H9 (cell line): ENCODE results near the gene HTR1B. TPM values are rescaled to one million over a fixed set of nuclear protein-coding genes. Genes with fewer than 3 reads are reported as not detected.

Source experiments
- DNase-seq: peaks from one replicate; pipeline ENCODE4 v3.0.0-alpha.2; 2017
- H2AFZ ChIP-seq: one replicate; pipeline ENCODE4 v1.6.1; 2013; ENCODE audit warnings: mild to moderate bottlenecking, low read length, control low read depth, moderate library complexity
- H2AK5ac ChIP-seq: 2 replicates; pipeline ENCODE4 v1.6.1; 2013; ENCODE audit warnings: low read length, control low read depth, mixed read lengths; ENCODE audit not compliant: insufficient read length
- H2BK120ac ChIP-seq: one replicate; pipeline ENCODE4 v1.6.1; 2013; ENCODE audit warnings: low read depth, mild to moderate bottlenecking, low read length, control low read depth, inconsistent platforms; ENCODE audit not compliant: poor library complexity, severe bottlenecking
- H2BK12ac ChIP-seq: 2 replicates; pipeline ENCODE4 v1.6.1; 2013; ENCODE audit warnings: low read length, control low read depth, mixed read lengths, low read depth; ENCODE audit not compliant: insufficient read length
- H2BK15ac ChIP-seq: 2 replicates; pipeline ENCODE4 v1.6.1; 2013; ENCODE audit warnings: low read depth, low read length, control low read depth
- H2BK20ac ChIP-seq: one replicate; pipeline ENCODE4 v1.6.1; 2013; ENCODE audit warnings: low read depth, mild to moderate bottlenecking, low read length, control low read depth, inconsistent platforms; ENCODE audit not compliant: poor library complexity, severe bottlenecking
- H2BK5ac ChIP-seq: 2 replicates; pipeline ENCODE4 v1.6.1; 2013; ENCODE audit warnings: low read length, control low read depth, mixed read lengths; ENCODE audit not compliant: insufficient read length
- H3K14ac ChIP-seq: 2 replicates; pipeline ENCODE4 v1.6.1; 2013; ENCODE audit warnings: low read length, control low read depth; ENCODE audit not compliant: insufficient read depth
- H3K18ac ChIP-seq: 2 replicates; pipeline ENCODE4 v1.6.1; 2013; ENCODE audit warnings: low read depth, mild to moderate bottlenecking, mixed read lengths, low read length, control low read depth; ENCODE audit not compliant: insufficient read length
- H3K23ac ChIP-seq: 2 replicates; pipeline ENCODE4 v1.6.1; 2013; ENCODE audit warnings: low read length, control low read depth, mixed read lengths, low read depth; ENCODE audit not compliant: insufficient read length
- H3K23me2 ChIP-seq: 2 replicates; pipeline ENCODE4 v1.6.1; 2013; ENCODE audit warnings: low read depth, mild to moderate bottlenecking, mixed read lengths, low read length, control low read depth; ENCODE audit not compliant: insufficient read length, poor library complexity, severe bottlenecking
- H3K27ac ChIP-seq: 2 replicates; pipeline ENCODE4 v1.5.1; 2013; ENCODE audit warnings: low read length, control low read depth, mixed read lengths, low read depth; ENCODE audit not compliant: insufficient read length
- H3K27me3 ChIP-seq: 2 replicates; pipeline ENCODE4 v1.6.1; 2013; ENCODE audit warnings: low read length, control low read depth, inconsistent platforms; ENCODE audit not compliant: insufficient read depth
- H3K4ac ChIP-seq: 2 replicates; pipeline ENCODE4 v1.6.1; 2013; ENCODE audit warnings: low read depth, mild to moderate bottlenecking, control low read depth, inconsistent platforms, low read length, moderate library complexity
- H3K4me1 ChIP-seq: 2 replicates; pipeline ENCODE4 v1.6.1; 2013; ENCODE audit warnings: low read length, control low read depth, inconsistent platforms; ENCODE audit not compliant: insufficient read depth
- H3K4me2 ChIP-seq: 2 replicates; pipeline ENCODE4 v1.6.1; 2013; ENCODE audit warnings: low read length, control low read depth, mixed read lengths; ENCODE audit not compliant: insufficient read length, insufficient read depth
- H3K56ac ChIP-seq: 2 replicates; pipeline ENCODE4 v1.6.1; 2013; ENCODE audit warnings: low read depth, mild to moderate bottlenecking, mixed read lengths, low read length, control low read depth; ENCODE audit not compliant: insufficient read length
- H3K79me1 ChIP-seq: 2 replicates; pipeline ENCODE4 v1.6.1; 2013; ENCODE audit warnings: low read depth, mild to moderate bottlenecking, moderate library complexity, low read length, control low read depth, inconsistent platforms; ENCODE audit not compliant: insufficient read depth, poor library complexity, severe bottlenecking
- H3K79me2 ChIP-seq: 2 replicates; pipeline ENCODE4 v1.6.1; 2013; ENCODE audit warnings: low read length, control low read depth, inconsistent platforms; ENCODE audit not compliant: insufficient read depth
- H3K9ac ChIP-seq: 2 replicates; pipeline ENCODE4 v1.6.1; 2013; ENCODE audit warnings: low read length, control low read depth, mixed read lengths; ENCODE audit not compliant: insufficient read length; ENCODE audit errors: extremely low read depth
- H3K9me3 ChIP-seq: one replicate; pipeline ENCODE4 v1.6.1; 2013; ENCODE audit warnings: low read depth, low read length, inconsistent platforms; ENCODE audit not compliant: control insufficient read depth
- H3T11ph ChIP-seq: one replicate; pipeline ENCODE4 v1.6.1; 2013; ENCODE audit warnings: mild to moderate bottlenecking, low read length, control low read depth, inconsistent platforms
- H4K20me1 ChIP-seq: one replicate; pipeline ENCODE4 v1.6.1; 2013; ENCODE audit not compliant: control insufficient read depth, insufficient read length, insufficient read depth
- H4K5ac ChIP-seq: 2 replicates; pipeline ENCODE4 v1.6.1; 2013; ENCODE audit warnings: low read depth, mild to moderate bottlenecking, mixed read lengths, low read length, control low read depth; ENCODE audit not compliant: insufficient read length
- H4K8ac ChIP-seq: replicated peaks from 2 replicates; pipeline ENCODE4 v1.6.1; 2013; ENCODE audit warnings: low read length, control low read depth, mixed read lengths, low read depth; ENCODE audit not compliant: insufficient read length
- H4K91ac ChIP-seq: 2 replicates; pipeline ENCODE4 v1.6.1; 2013; ENCODE audit warnings: low read depth, mild to moderate bottlenecking, moderate library complexity, mixed read lengths, low read length, control low read depth; ENCODE audit not compliant: insufficient read length
- H3K27ac Mint-ChIP-seq, 3 experiments: 2 replicates in 2 of 3; 3 replicates in 1 of 3; pipeline ENCODE4 v1.8.0; 2020 to 2021; ENCODE audit warnings: mixed read lengths in 3 of 3, mild to moderate bottlenecking in 1 of 3, moderate library complexity in 1 of 3
- H3K27me3 Mint-ChIP-seq: 2 replicates; pipeline ENCODE4 v1.8.0; 2021; ENCODE audit warnings: low read depth, mild to moderate bottlenecking, moderate library complexity, mixed read lengths
- H3K36me3 Mint-ChIP-seq, 3 experiments: 2 replicates in 2 of 3; 3 replicates in 1 of 3; pipeline ENCODE4 v1.8.0; 2020 to 2021; ENCODE audit warnings: low read depth in 3 of 3, mixed read lengths in 3 of 3; ENCODE audit not compliant: insufficient read depth in 1 of 3
- H3K4me1 Mint-ChIP-seq, 2 experiments: 2 replicates each; pipeline ENCODE4 v1.8.0; 2020; ENCODE audit warnings: mixed read lengths in 2 of 2
- H3K4me3 Mint-ChIP-seq, 2 experiments: 2 replicates in 1 of 2; 3 replicates in 1 of 2; pipeline ENCODE4 v1.8.0; 2020 to 2021; ENCODE audit warnings: mild to moderate bottlenecking in 2 of 2, mixed read lengths in 2 of 2, moderate library complexity in 1 of 2
- H3K9me3 Mint-ChIP-seq, 2 experiments: 2 replicates in 1 of 2; 3 replicates in 1 of 2; pipeline ENCODE4 v1.8.0; 2020; ENCODE audit warnings: mild to moderate bottlenecking in 2 of 2, mixed read lengths in 2 of 2, moderate library complexity in 1 of 2
- WGBS: extraction: QIAGEN DNeasy Blood & Tissue Kit; methylation state at CpG from one replicate; pipeline ENCODE4 v1.1.7; 2013; ENCODE audit warnings: missing lambda C conversion rate, low lambda C conversion rate, mixed read lengths; ENCODE audit not compliant: insufficient read length; ENCODE audit errors: extremely low coverage; 5-methylcytosine and 5-hydroxymethylcytosine counted together
- total RNA-seq: library from RNA; stranded (reverse); gene quantifications from 2 replicates; pipeline ENCODE4 v1.2.1, GENCODE V29; 2021
- TF ChIP-seq, protein P1 (sequence below): fragments of 200-600 bp; sonication (generic); conservative IDR thresholded peaks from 3 replicates; pipeline ENCODE4 v1.8.0; 2021; ENCODE audit warnings: antibody characterized with exemption, mild to moderate bottlenecking

Gene HTR1B
- total RNA-seq, 1 experiment from 2014 or later: 0.83 TPM

DNA sequence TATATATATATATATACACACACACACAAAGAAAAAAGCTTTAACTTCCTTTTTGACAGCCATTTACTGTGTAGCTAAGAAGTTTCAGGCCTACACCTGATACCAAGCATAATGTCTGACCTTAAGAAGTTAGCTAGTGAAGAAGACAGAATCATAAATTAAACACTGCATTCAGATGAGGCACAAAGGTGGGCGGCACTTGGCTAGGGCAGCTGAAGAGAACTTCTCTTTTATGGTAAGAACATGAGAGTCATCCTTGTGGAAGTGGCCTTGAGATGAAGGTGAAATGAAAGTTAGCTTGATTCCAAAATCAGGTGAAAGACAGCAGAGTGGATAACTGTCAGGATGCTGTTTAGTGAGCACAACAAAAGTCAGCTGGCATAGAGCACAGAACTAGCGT lies 46.5 kb downstream of the HTR1B start:
- Histone ChIP-seq H4K20me1 (no peaks in the 10 kb centered on the region), H2BK12ac (no peak overlapping the region), H3K23me2 (no peaks in the 10 kb centered on the region), H2BK120ac (no peak overlapping the region), H3K4me1 (no peaks in the 10 kb centered on the region), H2BK20ac (no peak overlapping the region), H3K9ac (no peak overlapping the region), H4K91ac (no peak overlapping the region), H3K27ac (no peak overlapping the region), H2AK5ac (no peak overlapping the region), H3K14ac (no peak overlapping the region), H3K79me2 (no peaks in the 10 kb centered on the region), H3K27me3 (no peaks in the 10 kb centered on the region), H3T11ph (no peak overlapping the region), H3K79me1 (no peaks in the 10 kb centered on the region), H2BK15ac (no peak overlapping the region), H3K23ac (no peak overlapping the region), H3K56ac (no peak overlapping the region), H3K4me2 (no peak overlapping the region), H2AFZ (no peak overlapping the region), H3K18ac (no peak overlapping the region), H3K4ac (no peak overlapping the region), H4K8ac (no peak overlapping the region), H3K9me3 (no peaks in the 10 kb centered on the region), H4K5ac (no peak overlapping the region), H2BK5ac (no peak overlapping the region)
- DNase-seq: no peak
- H3K36me3 Mint-ChIP-seq: no peaks in the 10 kb centered on the region; a peak in 2 of 7 replicates
- H3K9me3 Mint-ChIP-seq: peaks cover 0 to 5% of the 10 kb centered on the region in 2 experiments; a peak in 2 of 5 replicates
- H3K4me3 Mint-ChIP-seq: no peak overlapping the region
- H3K4me1 Mint-ChIP-seq: no peaks in the 10 kb centered on the region
- H3K27ac Mint-ChIP-seq: no peak overlapping the region
- TF ChIP-seq, protein P1, sequence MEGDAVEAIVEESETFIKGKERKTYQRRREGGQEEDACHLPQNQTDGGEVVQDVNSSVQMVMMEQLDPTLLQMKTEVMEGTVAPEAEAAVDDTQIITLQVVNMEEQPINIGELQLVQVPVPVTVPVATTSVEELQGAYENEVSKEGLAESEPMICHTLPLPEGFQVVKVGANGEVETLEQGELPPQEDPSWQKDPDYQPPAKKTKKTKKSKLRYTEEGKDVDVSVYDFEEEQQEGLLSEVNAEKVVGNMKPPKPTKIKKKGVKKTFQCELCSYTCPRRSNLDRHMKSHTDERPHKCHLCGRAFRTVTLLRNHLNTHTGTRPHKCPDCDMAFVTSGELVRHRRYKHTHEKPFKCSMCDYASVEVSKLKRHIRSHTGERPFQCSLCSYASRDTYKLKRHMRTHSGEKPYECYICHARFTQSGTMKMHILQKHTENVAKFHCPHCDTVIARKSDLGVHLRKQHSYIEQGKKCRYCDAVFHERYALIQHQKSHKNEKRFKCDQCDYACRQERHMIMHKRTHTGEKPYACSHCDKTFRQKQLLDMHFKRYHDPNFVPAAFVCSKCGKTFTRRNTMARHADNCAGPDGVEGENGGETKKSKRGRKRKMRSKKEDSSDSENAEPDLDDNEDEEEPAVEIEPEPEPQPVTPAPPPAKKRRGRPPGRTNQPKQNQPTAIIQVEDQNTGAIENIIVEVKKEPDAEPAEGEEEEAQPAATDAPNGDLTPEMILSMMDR: no peak
- H3K27me3 Mint-ChIP-seq: no peaks in the 10 kb centered on the region
- WGBS: no CpG with 5 or more reads among the region's 2 CpGs
